ENCODE data around the gene DPT. TPM values are rescaled to one million over a fixed set of nuclear protein-coding genes. Genes with fewer than 3 reads are reported as not detected.

Gene DPT
- total RNA-seq, 1 donor from 2014 or later, result 1.1 TPM

DNA sequence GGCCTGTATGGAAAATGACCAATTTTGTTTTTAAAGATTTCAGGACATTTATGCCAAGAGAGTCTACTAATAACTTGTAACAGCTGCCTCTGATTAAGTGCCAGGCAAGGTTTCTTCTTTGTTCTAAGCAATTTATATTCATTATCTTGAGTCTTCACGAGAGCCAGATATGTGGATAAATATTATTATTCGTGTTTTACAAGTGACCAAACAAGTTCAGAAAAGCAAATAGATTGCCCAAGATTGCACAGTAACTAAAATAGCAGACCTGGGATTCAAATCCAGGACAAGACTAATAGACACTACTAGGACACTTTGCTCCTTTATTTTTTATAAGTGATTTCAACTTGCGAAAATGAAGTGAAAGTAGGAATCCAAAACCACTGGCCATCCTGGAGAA lies 30.1 kb upstream of the DPT start:
- no peak overlapping the region for H3K27ac Mint-ChIP-seq
- no peak for DNase-seq (ENCODE audit: low spot score in 2 of 2, unreplicated experiment in 2 of 2)
- H3K4me1 Mint-ChIP-seq, result peaks cover 2% of the 10 kb centered on the region
- H3K36me3 Mint-ChIP-seq, result no peaks in the 10 kb centered on the region
- no peaks in the 10 kb centered on the region for H3K9me3 Mint-ChIP-seq
- no peaks in the 10 kb centered on the region for H3K27me3 Mint-ChIP-seq (ENCODE audit: low read depth)
- H3K4me3 Mint-ChIP-seq, result no peak overlapping the region
- TF ChIP-seq, protein P1, sequence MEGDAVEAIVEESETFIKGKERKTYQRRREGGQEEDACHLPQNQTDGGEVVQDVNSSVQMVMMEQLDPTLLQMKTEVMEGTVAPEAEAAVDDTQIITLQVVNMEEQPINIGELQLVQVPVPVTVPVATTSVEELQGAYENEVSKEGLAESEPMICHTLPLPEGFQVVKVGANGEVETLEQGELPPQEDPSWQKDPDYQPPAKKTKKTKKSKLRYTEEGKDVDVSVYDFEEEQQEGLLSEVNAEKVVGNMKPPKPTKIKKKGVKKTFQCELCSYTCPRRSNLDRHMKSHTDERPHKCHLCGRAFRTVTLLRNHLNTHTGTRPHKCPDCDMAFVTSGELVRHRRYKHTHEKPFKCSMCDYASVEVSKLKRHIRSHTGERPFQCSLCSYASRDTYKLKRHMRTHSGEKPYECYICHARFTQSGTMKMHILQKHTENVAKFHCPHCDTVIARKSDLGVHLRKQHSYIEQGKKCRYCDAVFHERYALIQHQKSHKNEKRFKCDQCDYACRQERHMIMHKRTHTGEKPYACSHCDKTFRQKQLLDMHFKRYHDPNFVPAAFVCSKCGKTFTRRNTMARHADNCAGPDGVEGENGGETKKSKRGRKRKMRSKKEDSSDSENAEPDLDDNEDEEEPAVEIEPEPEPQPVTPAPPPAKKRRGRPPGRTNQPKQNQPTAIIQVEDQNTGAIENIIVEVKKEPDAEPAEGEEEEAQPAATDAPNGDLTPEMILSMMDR (IDR thresholded peaks at IDR 0.05; ENCODE audit: unreplicated experiment), result no peak

DNA sequence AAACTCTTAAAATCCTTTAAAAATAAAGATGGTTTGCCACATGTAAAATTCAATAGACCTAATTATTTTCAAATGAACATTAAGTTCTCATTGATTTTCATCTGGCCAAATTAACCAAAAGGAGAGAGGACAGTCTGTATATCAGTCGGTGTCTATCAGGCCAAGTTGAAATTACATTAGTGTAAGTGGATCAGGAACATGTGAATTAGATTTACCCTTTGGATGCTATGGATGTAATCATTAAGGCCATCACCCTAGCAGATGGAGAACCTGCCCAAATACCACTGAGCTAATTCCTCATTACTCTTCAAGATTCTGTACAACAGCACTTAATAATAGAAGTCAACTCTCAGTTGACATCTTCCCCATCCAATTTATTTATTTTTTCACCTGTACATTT lies 29.5 kb upstream of the DPT start:
- TF ChIP-seq, protein P1 (IDR thresholded peaks at IDR 0.05; ENCODE audit: unreplicated experiment), result no peak
- no peaks in the 10 kb centered on the region for H3K36me3 Mint-ChIP-seq
- H3K4me1 Mint-ChIP-seq, result peaks cover 2% of the 10 kb centered on the region

DNA sequence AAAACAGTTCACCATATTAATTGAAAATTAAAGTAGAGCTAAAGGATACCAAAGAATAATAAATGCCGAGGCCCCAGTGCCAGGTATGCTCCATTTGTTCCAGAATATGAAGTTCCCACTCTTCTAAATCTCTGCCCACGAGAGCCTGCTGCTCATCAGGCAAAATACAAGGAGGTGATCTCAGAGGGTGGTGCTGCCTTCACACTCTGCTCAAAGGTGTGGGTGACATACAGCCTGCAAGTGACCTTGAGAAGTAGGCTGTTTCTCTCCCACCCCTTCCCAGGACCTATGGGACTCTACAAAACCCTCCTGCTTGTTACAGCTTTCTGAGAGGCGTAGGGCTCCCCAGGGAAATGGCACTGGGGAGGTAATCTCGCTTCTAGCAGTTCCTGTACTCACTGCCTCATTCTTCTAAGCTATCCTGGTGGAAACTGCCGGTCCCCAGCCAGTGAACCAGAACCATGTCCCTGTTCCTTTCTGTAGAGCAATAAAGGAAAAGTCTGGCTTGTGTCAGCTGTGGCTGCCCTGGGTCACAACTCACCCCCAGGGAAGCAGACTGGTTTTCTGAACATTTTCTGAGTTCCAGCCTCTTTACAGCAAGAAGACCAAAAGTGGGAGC lies 26.9 kb upstream of the DPT start:
- Mint-ChIP-seq H3K36me3 (no peaks in the 10 kb centered on the region), H3K4me3 (no peak overlapping the region), H3K9me3 (no peaks in the 10 kb centered on the region), H3K27ac (no peak overlapping the region), H3K27me3 (ENCODE audit: low read depth) (no peaks in the 10 kb centered on the region), H3K4me1 (peaks cover 17% of the 10 kb centered on the region)
- no peak for DNase-seq (ENCODE audit: low spot score in 2 of 2, unreplicated experiment in 2 of 2)
- TF ChIP-seq, protein P1 (IDR thresholded peaks at IDR 0.05; ENCODE audit: unreplicated experiment), result no peak

More for the DNA sequence above, 29.5 kb upstream of the DPT start:
- Mint-ChIP-seq H3K4me3 (no peak overlapping the region), H3K27ac (no peak overlapping the region), H3K9me3 (no peaks in the 10 kb centered on the region), H3K27me3 (ENCODE audit: low read depth) (no peaks in the 10 kb centered on the region)
- DNase-seq (ENCODE audit: low spot score in 2 of 2, unreplicated experiment in 2 of 2), result no peak

DNA sequence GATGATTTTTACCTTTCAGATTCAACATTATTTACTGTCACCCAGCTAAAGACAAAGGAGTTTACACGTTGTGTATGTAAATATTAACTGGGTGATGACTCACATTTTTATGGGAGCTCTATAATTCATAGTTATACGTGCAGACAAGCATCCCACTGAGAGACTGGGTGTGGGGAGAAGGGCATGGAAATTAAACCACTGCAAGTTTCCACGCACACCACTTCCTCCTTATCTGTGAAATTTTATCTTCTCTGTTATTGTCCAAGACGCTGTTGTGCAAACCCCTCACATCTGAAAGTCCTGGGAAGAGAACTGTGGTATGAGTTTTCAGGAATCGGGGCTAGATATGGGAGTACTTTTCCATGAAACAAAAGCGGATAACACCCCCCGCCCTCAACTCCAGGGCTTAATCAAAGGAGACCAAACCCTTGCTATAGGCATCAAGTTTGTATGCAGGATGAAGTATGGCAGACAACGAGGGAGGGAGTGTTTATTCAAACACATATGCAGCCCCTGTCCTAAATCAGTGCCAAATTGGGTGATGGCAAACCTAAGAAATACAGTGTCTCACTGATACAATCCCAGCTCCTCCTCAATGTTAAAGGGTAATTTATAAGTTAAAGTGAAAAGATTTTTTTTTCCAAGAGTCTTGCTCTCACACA lies 23.3 kb upstream of the DPT start:
- TF ChIP-seq, protein P1 (IDR thresholded peaks at IDR 0.05; ENCODE audit: unreplicated experiment), result no peak
- Mint-ChIP-seq H3K9me3 (no peaks in the 10 kb centered on the region), H3K27me3 (ENCODE audit: low read depth) (no peaks in the 10 kb centered on the region), H3K27ac (peak overlapping the region; percentile 53), H3K4me3 (no peak overlapping the region), H3K36me3 (no peaks in the 10 kb centered on the region), H3K4me1 (peaks cover 20% of the 10 kb centered on the region)
- DNase-seq (ENCODE audit: low spot score in 2 of 2, unreplicated experiment in 2 of 2), result no peak

DNA sequence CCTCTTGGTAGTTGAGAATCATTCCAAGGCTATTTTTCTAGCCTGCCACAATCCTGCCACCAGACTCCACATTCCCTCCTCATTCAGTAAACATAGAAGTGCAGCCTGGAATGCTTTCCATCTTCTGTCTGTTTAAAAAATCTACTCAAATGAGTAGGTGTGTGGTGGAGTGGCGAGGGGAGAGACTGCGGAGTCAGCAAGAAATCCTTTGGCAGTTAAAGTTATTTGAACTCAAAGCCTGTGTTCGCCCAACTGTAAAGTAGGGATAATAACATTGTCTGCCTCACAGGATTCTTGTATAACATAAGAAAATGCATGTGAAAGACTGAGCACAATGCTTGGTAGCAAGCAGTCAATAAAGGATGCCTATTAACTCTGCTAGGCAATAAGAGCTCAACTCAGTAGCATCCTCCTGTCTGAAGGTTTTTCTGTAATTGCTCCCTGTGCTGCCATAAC lies 22.2 kb upstream of the DPT start:
- TF ChIP-seq, protein P1 (IDR thresholded peaks at IDR 0.05; ENCODE audit: unreplicated experiment), result no peak
- H3K9me3 Mint-ChIP-seq, result no peaks in the 10 kb centered on the region
- DNase-seq (ENCODE audit: low spot score in 2 of 2, unreplicated experiment in 2 of 2), result no peak
- H3K4me1 Mint-ChIP-seq, result peaks cover 20% of the 10 kb centered on the region
- no peaks in the 10 kb centered on the region for H3K36me3 Mint-ChIP-seq
- no peak overlapping the region for H3K4me3 Mint-ChIP-seq
- no peaks in the 10 kb centered on the region for H3K27me3 Mint-ChIP-seq (ENCODE audit: low read depth)
- peak overlapping the region; percentile 47 for H3K27ac Mint-ChIP-seq

All from mesothelial cell of epicardium (in vitro differentiated cells).